Stomach (tissue), 9 donors: Measurements from ENCODE around the gene PTPRM. TPM values are rescaled to one million over a fixed set of nuclear protein-coding genes. Genes with fewer than 3 reads are reported as not detected.

Experiments used
- DNase-seq, 2 donors: peaks; one replicate each; pipeline versions ENCODE4 v3.0.0 to v3.0.0-alpha.2; 2013 to 2019
- H3K27ac ChIP-seq, 5 donors: fragments of 200-600 bp in 4 of 5; sonication (generic) in 4 of 5; one replicate each; pipeline ENCODE4 v1.5.1; 2013 to 2019; ENCODE audit warnings: mild to moderate bottlenecking in 1 of 5, moderate library complexity in 1 of 5
- H3K27me3 ChIP-seq, 3 donors: fragments of 200-600 bp; sonication (generic); one replicate each; pipeline ENCODE4 v1.5.1; 2017 to 2019; ENCODE audit warnings: mixed run types in 1 of 3
- H3K36me3 ChIP-seq, 4 donors: fragments of 200-600 bp; sonication (generic); 1 replicate in 3 of 4; 2 replicates in 1 of 4; pipeline ENCODE4 v1.5.1; 2016 to 2019
- H3K4me1 ChIP-seq, 4 donors: fragments of 200-600 bp; sonication (generic); one replicate each; pipeline ENCODE4 v1.5.1; 2016 to 2019
- H3K4me3 ChIP-seq, 4 donors: fragments of 200-600 bp; sonication (generic) in 3 of 4; one replicate each; pipeline ENCODE4 v1.5.1; 2016 to 2019; ENCODE audit warnings: mild to moderate bottlenecking in 1 of 4
- H3K9me3 ChIP-seq, 4 donors: fragments of 200-600 bp; sonication (generic); one replicate each; pipeline ENCODE4 v1.5.1; 2016 to 2019
- EP300 ChIP-seq: sonication (generic); formaldehyde crosslinking; IDR thresholded peaks from one replicate; pipeline ENCODE4 v1.6.1; 2017; ENCODE audit warnings: antibody characterized with exemption
- POLR2A ChIP-seq, 4 donors: fragments of 450-650 bp; IDR thresholded peaks; one replicate each; pipeline ENCODE4 v1.6.1; 2016; ENCODE audit warnings: antibody characterized with exemption in 4 of 4, control low read depth in 2 of 4, mild to moderate bottlenecking in 1 of 4, moderate library complexity in 1 of 4
- POLR2AphosphoS5 ChIP-seq, 3 donors: sonication (generic); formaldehyde crosslinking; IDR thresholded peaks; one replicate each; pipeline ENCODE4 v1.6.1; 2016; ENCODE audit warnings: antibody characterized with exemption in 3 of 3
- WGBS, 5 donors: extraction: QIAGEN DNeasy Blood & Tissue Kit in 3 of 5; methylation state at CpG; one replicate each; pipeline versions ENCODE4 v1.1.5 to v1.1.7; 2013 to 2018; 5-methylcytosine and 5-hydroxymethylcytosine counted together
- intact Hi-C: fragments of 100-400 bp; cut with DNase I; formaldehyde crosslinking; loops from one replicate; pipeline ENCODE4 v1.15.1; 2023; ENCODE audit warnings: low total_unique reads
- polyA plus RNA-seq, 3 donors: library from polyadenylated mRNA; stranded (reverse); fragments of 200-250 nt; gene quantifications; one replicate each; pipeline ENCODE4 v1.2.3, GENCODE V29; 2013
- total RNA-seq, 5 donors: library from RNA; depleted of rRNA; stranded (reverse); fragments of >200 nt; gene quantifications; one replicate each; pipeline versions ENCODE4 v1.1.0 to v1.2.3, GENCODE V29; 2014 to 2016
- TF ChIP-seq, protein P1 (sequence below), 7 experiments: fragments of 450-650 bp in 4 of 7; fragments of 200-600 bp in 3 of 7; sonication (generic) in 3 of 7; IDR thresholded peaks; one replicate each; pipeline ENCODE4 v1.5.1; 2016 to 2019; ENCODE audit warnings: antibody characterized with exemption in 7 of 7, control low read depth in 2 of 7, mild to moderate bottlenecking in 1 of 7
- donor health status: healthy with polysubstance abuse.
- donor health status: Bipolar disorder and iron deficiency.
- donor health status: healthy.

Gene PTPRM
- total and polyA plus RNA-seq, 8 donors: 7.5 to 246 (median 58.2) TPM

DNA sequence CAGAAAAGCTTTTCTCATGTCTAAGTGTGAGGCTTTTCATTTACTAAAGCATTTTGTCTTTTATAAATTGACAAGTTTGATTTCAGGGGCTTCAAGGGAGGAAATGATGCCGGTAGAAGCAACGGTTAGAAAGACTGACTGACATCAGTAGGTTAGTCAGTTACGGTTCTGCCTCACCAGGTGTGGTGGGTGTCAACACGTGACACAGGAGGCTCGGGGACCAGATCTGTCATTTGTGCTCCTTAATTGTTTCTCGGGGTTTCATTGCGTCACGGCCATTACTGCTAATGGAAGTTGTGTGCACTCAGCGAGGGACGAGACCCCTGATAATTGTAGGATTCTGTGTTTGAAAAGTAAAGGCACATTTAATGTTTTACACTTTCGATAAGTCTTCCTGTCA lies 18.9 kb upstream of the PTPRM start:
- TF ChIP-seq EP300 (no peak), POLR2A (IDR thresholded peaks at IDR 0.05) (no peak), POLR2AphosphoS5 (IDR thresholded peaks at IDR 0.05) (no peak)
- TF ChIP-seq, protein P1, sequence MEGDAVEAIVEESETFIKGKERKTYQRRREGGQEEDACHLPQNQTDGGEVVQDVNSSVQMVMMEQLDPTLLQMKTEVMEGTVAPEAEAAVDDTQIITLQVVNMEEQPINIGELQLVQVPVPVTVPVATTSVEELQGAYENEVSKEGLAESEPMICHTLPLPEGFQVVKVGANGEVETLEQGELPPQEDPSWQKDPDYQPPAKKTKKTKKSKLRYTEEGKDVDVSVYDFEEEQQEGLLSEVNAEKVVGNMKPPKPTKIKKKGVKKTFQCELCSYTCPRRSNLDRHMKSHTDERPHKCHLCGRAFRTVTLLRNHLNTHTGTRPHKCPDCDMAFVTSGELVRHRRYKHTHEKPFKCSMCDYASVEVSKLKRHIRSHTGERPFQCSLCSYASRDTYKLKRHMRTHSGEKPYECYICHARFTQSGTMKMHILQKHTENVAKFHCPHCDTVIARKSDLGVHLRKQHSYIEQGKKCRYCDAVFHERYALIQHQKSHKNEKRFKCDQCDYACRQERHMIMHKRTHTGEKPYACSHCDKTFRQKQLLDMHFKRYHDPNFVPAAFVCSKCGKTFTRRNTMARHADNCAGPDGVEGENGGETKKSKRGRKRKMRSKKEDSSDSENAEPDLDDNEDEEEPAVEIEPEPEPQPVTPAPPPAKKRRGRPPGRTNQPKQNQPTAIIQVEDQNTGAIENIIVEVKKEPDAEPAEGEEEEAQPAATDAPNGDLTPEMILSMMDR (IDR thresholded peaks at IDR 0.05): no peak
- no peaks in the 10 kb centered on the region for H3K36me3 ChIP-seq
- no peaks in the 10 kb centered on the region for H3K9me3 ChIP-seq
- intact Hi-C loops: no loop called here
- no peaks in the 10 kb centered on the region for H3K4me1 ChIP-seq
- no peak overlapping the region for H3K27ac ChIP-seq
- DNase-seq: no peak
- H3K27me3 ChIP-seq: no peaks in the 10 kb centered on the region
- H3K4me3 ChIP-seq: no peak overlapping the region
- 69 to 82% (median 72%) methylated on average over 11 of the region's 11 CpGs for WGBS, 5 donors

DNA sequence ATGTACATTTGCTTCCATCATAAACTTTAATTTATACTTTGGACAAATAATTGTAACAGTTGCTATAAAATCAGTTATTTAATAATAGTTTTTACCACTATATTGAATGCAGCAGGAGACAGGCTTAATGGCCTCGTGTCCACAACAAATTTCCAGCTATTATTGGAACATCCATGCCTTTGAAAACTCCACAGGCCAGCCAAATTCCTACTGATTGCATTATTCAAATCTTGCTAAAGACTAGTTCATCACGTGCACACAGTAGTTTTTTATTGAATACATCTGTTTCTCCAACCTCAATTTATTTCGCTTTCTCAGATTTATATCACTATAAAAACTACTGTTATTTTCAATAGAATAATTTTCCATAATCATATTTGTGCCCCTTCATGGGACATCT lies 18.4 kb upstream of the PTPRM start:
- 74 to 83% (median 79%) methylated on average over 3 of the region's 3 CpGs for WGBS, 5 donors
- H3K4me1 ChIP-seq: no peaks in the 10 kb centered on the region
- TF ChIP-seq POLR2AphosphoS5 (IDR thresholded peaks at IDR 0.05): no peak
- TF ChIP-seq EP300: no peak
- TF ChIP-seq, protein P1 (IDR thresholded peaks at IDR 0.05): no peak
- TF ChIP-seq POLR2A (IDR thresholded peaks at IDR 0.05): no peak

GRCh38 chr18:7557973-7558372 lies 9.1 kb upstream of the PTPRM start:
- Histone ChIP-seq H3K36me3 (no peaks in the 10 kb centered on the region), H3K4me1 (peaks cover 0 to 10% (median 3%) of the 10 kb centered on the region in 4 donors), H3K27ac (peak overlapping the region in 1 of 5 donors; percentile 2), H3K27me3 (no peaks in the 10 kb centered on the region), H3K9me3 (no peaks in the 10 kb centered on the region), H3K4me3 (no peak overlapping the region)
- WGBS, 5 donors: 47 to 65% (median 61%) methylated on average over 2 of the region's 2 CpGs
- intact Hi-C loops: no loop called here
- TF ChIP-seq EP300: no peak
- no peak for TF ChIP-seq POLR2A (IDR thresholded peaks at IDR 0.05)
- no peak for TF ChIP-seq POLR2AphosphoS5 (IDR thresholded peaks at IDR 0.05)
- TF ChIP-seq, protein P1 (IDR thresholded peaks at IDR 0.05): no peak
- DNase-seq: no peak

More for the DNA sequence above, 18.4 kb upstream of the PTPRM start:
- no peaks in the 10 kb centered on the region for H3K9me3 ChIP-seq
- H3K27ac ChIP-seq: no peak overlapping the region
- no peaks in the 10 kb centered on the region for H3K27me3 ChIP-seq
- no peak overlapping the region for H3K4me3 ChIP-seq
- intact Hi-C loops: no loop called here
- DNase-seq: no peak
- no peaks in the 10 kb centered on the region for H3K36me3 ChIP-seq

- Histone ChIP-seq H3K27me3 (no peaks in the 10 kb centered on the region), H3K36me3 (no peaks in the 10 kb centered on the region), H3K4me1 (peaks cover 0 to 10% (median 3%) of the 10 kb centered on the region in 4 donors), H3K27ac (no peak overlapping the region), H3K4me3 (no peak overlapping the region), H3K9me3 (no peaks in the 10 kb centered on the region)
- intact Hi-C loops: no loop called here
- 87 to 93% (median 92%) methylated on average over 2 of the region's 2 CpGs for WGBS, 5 donors
- no peak for DNase-seq
- no peak for TF ChIP-seq POLR2AphosphoS5 (IDR thresholded peaks at IDR 0.05)
- TF ChIP-seq, protein P1 (IDR thresholded peaks at IDR 0.05): no peak
- no peak for TF ChIP-seq EP300
- TF ChIP-seq POLR2A (IDR thresholded peaks at IDR 0.05): no peak
These were observed 8.3 kb upstream of the PTPRM start for GRCh38 chr18:7558769-7559168.
